Stimulated activated CD8-positive, alpha-beta memory T cell treated with anti-CD3 and anti-CD28 coated beads, Interleukin-7, amount 100 ng/mL, for 1 hour (primary cell): ENCODE results near the gene TPPP.
A peak's percentile ranks its signal among the peaks of the same experiment; 100 is the strongest.
"Not testable (repeated sequence)": the region's sequence is repeated elsewhere in the genome, so short reads cannot be mapped to it uniquely, and the experiment has no call there.

ENCODE experiments used
- DNase-seq, 2 donors: peaks; one replicate each; pipeline ENCODE4 v3.0.0-alpha.2; 2020; ENCODE audit warnings: low read depth in 2 of 2

TPPP gene

GRCh38 chr5:693271-694041 is at the start of gene TPPP:
TPPP (minus strand) TSS chr5:693352; CDS start chr5:678060, 15,292 bp downstream.
- peak; percentile 59 to 69 for DNase-seq

- not testable (repeated sequence) for DNase-seq
Measured at GRCh38 chr5:742276-742675, 49.1 kb upstream of the TPPP start.

- DNase-seq, result not testable (repeated sequence)
Measured at GRCh38 chr5:734145-734544, 41.0 kb upstream of the TPPP start.

GRCh38 chr5:732754-733454 is 39.8 kb upstream of the TPPP start:
- DNase-seq, result not testable (repeated sequence)

- not testable (repeated sequence) for DNase-seq
Measured at GRCh38 chr5:729225-729624, 36.1 kb upstream of the TPPP start.

GRCh38 chr5:727087-727486 is 33.9 kb upstream of the TPPP start:
- not testable (repeated sequence) for DNase-seq

GRCh38 chr5:723865-724264 is 30.7 kb upstream of the TPPP start:
- DNase-seq, result not testable (repeated sequence)

GRCh38 chr5:723309-723708 is 30.2 kb upstream of the TPPP start:
- DNase-seq, result not testable (repeated sequence)

- not testable (repeated sequence) for DNase-seq
Measured at GRCh38 chr5:719379-719778, 26.2 kb upstream of the TPPP start.

GRCh38 chr5:717143-717542 is 24.0 kb upstream of the TPPP start:
- no peak for DNase-seq

GRCh38 chr5:716740-717139 is 23.6 kb upstream of the TPPP start:
- DNase-seq, result not testable (repeated sequence)

GRCh38 chr5:715636-716035 is 22.5 kb upstream of the TPPP start:
- not testable (repeated sequence) for DNase-seq

- not testable (repeated sequence) for DNase-seq
Measured at GRCh38 chr5:714215-715118, 21.3 kb upstream of the TPPP start.

GRCh38 chr5:713686-714085 is 20.5 kb upstream of the TPPP start:
- not testable (repeated sequence) for DNase-seq

GRCh38 chr5:708848-709517 is 15.8 kb upstream of the TPPP start:
- DNase-seq, result not testable (repeated sequence)

GRCh38 chr5:708374-708773 is 15.2 kb upstream of the TPPP start:
- DNase-seq, result not testable (repeated sequence)

- DNase-seq, result not testable (repeated sequence)
Measured at GRCh38 chr5:706127-706526, 13.0 kb upstream of the TPPP start.

GRCh38 chr5:696753-697702 is 3.9 kb upstream of the TPPP start:
- not testable (repeated sequence) for DNase-seq

- DNase-seq, result not testable (repeated sequence)
Measured at GRCh38 chr5:696191-696590, 3.0 kb upstream of the TPPP start.

- not testable (repeated sequence) for DNase-seq
Measured at GRCh38 chr5:695475-695874, 2.3 kb upstream of the TPPP start.
